Stomach (tissue), 9 donors: ENCODE data around the gene ELF1. TPM values are rescaled to one million over a fixed set of nuclear protein-coding genes. Genes with fewer than 3 reads are reported as not detected.
"Not testable (repeated sequence)": the region's sequence is repeated elsewhere in the genome, so short reads cannot be mapped to it uniquely, and the experiment has no call there.

Experiments used
- DNase-seq, 2 donors: peaks; one replicate each; pipeline versions ENCODE4 v3.0.0 to v3.0.0-alpha.2; 2013 to 2019
- H3K27ac ChIP-seq, 5 donors: fragments of 200-600 bp in 4 of 5; sonication (generic) in 4 of 5; one replicate each; pipeline ENCODE4 v1.5.1; 2013 to 2019; ENCODE audit warnings: mild to moderate bottlenecking in 1 of 5, moderate library complexity in 1 of 5
- H3K27me3 ChIP-seq, 3 donors: fragments of 200-600 bp; sonication (generic); one replicate each; pipeline ENCODE4 v1.5.1; 2017 to 2019; ENCODE audit warnings: mixed run types in 1 of 3
- H3K36me3 ChIP-seq, 4 donors: fragments of 200-600 bp; sonication (generic); 1 replicate in 3 of 4; 2 replicates in 1 of 4; pipeline ENCODE4 v1.5.1; 2016 to 2019
- H3K4me1 ChIP-seq, 4 donors: fragments of 200-600 bp; sonication (generic); one replicate each; pipeline ENCODE4 v1.5.1; 2016 to 2019
- H3K4me3 ChIP-seq, 4 donors: fragments of 200-600 bp; sonication (generic) in 3 of 4; one replicate each; pipeline ENCODE4 v1.5.1; 2016 to 2019; ENCODE audit warnings: mild to moderate bottlenecking in 1 of 4
- H3K9me3 ChIP-seq, 4 donors: fragments of 200-600 bp; sonication (generic); one replicate each; pipeline ENCODE4 v1.5.1; 2016 to 2019
- EP300 ChIP-seq: sonication (generic); formaldehyde crosslinking; IDR thresholded peaks from one replicate; pipeline ENCODE4 v1.6.1; 2017; ENCODE audit warnings: antibody characterized with exemption
- POLR2A ChIP-seq, 4 donors: fragments of 450-650 bp; IDR thresholded peaks; one replicate each; pipeline ENCODE4 v1.6.1; 2016; ENCODE audit warnings: antibody characterized with exemption in 4 of 4, control low read depth in 2 of 4, mild to moderate bottlenecking in 1 of 4, moderate library complexity in 1 of 4
- POLR2AphosphoS5 ChIP-seq, 3 donors: sonication (generic); formaldehyde crosslinking; IDR thresholded peaks; one replicate each; pipeline ENCODE4 v1.6.1; 2016; ENCODE audit warnings: antibody characterized with exemption in 3 of 3
- WGBS, 5 donors: extraction: QIAGEN DNeasy Blood & Tissue Kit in 3 of 5; methylation state at CpG; one replicate each; pipeline versions ENCODE4 v1.1.5 to v1.1.7; 2013 to 2018; 5-methylcytosine and 5-hydroxymethylcytosine counted together
- intact Hi-C: fragments of 100-400 bp; cut with DNase I; formaldehyde crosslinking; loops from one replicate; pipeline ENCODE4 v1.15.1; 2023; ENCODE audit warnings: low total_unique reads
- polyA plus RNA-seq, 3 donors: library from polyadenylated mRNA; stranded (reverse); fragments of 200-250 nt; gene quantifications; one replicate each; pipeline ENCODE4 v1.2.3, GENCODE V29; 2013
- total RNA-seq, 5 donors: library from RNA; depleted of rRNA; stranded (reverse); fragments of >200 nt; gene quantifications; one replicate each; pipeline versions ENCODE4 v1.1.0 to v1.2.3, GENCODE V29; 2014 to 2016
- TF ChIP-seq, protein P1 (sequence below), 7 experiments: fragments of 450-650 bp in 4 of 7; fragments of 200-600 bp in 3 of 7; sonication (generic) in 3 of 7; IDR thresholded peaks; one replicate each; pipeline ENCODE4 v1.5.1; 2016 to 2019; ENCODE audit warnings: antibody characterized with exemption in 7 of 7, control low read depth in 2 of 7, mild to moderate bottlenecking in 1 of 7
- donor health status: healthy with polysubstance abuse.
- donor health status: Bipolar disorder and iron deficiency.
- donor health status: healthy.

Gene ELF1
- total and polyA plus RNA-seq, 8 donors = 10.9 to 113 (median 36.2) TPM

GRCh38 chr13:41048640-41049039 lies 29.5 kb upstream of the ELF1 start:
- 96 to 99% (median 97%) methylated on average over 5 of the region's 5 CpGs for WGBS, 5 donors
- Histone ChIP-seq H3K36me3 (peaks cover 0 to 8% (median 6%) of the 10 kb centered on the region in 4 donors), H3K4me3 (no peak overlapping the region), H3K4me1 (peaks cover 10 to 49% (median 31%) of the 10 kb centered on the region in 4 donors), H3K27ac (no peak overlapping the region), H3K27me3 (no peaks in the 10 kb centered on the region), H3K9me3 (peaks cover 0 to 8% (median 0%) of the 10 kb centered on the region in 4 donors)
- intact Hi-C loops = no loop called here
- TF ChIP-seq POLR2A (IDR thresholded peaks at IDR 0.05) (no peak), POLR2AphosphoS5 (IDR thresholded peaks at IDR 0.05) (no peak), EP300 (no peak)
- TF ChIP-seq, protein P1, sequence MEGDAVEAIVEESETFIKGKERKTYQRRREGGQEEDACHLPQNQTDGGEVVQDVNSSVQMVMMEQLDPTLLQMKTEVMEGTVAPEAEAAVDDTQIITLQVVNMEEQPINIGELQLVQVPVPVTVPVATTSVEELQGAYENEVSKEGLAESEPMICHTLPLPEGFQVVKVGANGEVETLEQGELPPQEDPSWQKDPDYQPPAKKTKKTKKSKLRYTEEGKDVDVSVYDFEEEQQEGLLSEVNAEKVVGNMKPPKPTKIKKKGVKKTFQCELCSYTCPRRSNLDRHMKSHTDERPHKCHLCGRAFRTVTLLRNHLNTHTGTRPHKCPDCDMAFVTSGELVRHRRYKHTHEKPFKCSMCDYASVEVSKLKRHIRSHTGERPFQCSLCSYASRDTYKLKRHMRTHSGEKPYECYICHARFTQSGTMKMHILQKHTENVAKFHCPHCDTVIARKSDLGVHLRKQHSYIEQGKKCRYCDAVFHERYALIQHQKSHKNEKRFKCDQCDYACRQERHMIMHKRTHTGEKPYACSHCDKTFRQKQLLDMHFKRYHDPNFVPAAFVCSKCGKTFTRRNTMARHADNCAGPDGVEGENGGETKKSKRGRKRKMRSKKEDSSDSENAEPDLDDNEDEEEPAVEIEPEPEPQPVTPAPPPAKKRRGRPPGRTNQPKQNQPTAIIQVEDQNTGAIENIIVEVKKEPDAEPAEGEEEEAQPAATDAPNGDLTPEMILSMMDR (IDR thresholded peaks at IDR 0.05) = no peak
- DNase-seq = no peak

DNA sequence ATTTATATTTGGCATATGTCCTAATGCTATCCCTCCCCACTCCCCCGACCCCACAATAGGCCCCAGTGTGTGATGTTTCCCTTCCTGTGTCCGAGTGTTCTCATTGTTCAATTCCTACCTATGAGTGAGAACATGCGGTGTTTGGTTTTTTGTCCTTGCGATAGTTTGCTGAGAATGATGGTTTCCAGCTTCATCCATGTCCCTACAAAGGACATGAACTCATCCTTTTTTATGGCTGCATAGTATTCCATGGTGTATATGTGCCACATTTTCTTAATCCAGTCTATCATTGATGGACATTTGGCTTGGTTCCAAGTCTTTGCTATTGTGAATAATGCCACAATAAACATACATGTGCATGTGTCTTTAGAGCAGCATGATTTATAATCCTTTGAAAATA lies 23.3 kb upstream of the ELF1 start:
- intact Hi-C loops, H3K27me3 ChIP-seq, H3K9me3 ChIP-seq, H3K27ac ChIP-seq, H3K4me3 ChIP-seq, DNase-seq, H3K36me3 ChIP-seq: not testable (repeated sequence)
- peaks cover 0 to 29% (median 13%) of the 10 kb centered on the region in 4 donors for H3K4me1 ChIP-seq
- 94 to 100% (median 95%) methylated on average over 3 to 4 of the region's 4 CpGs for WGBS, 5 donors

- intact Hi-C loops = no loop called here
- 71 to 78% (median 75%) methylated on average over 9 of the region's 9 CpGs for WGBS, 5 donors
- Histone ChIP-seq H3K4me3 (no peak overlapping the region), H3K27me3 (no peaks in the 10 kb centered on the region), H3K9me3 (no peaks in the 10 kb centered on the region), H3K4me1 (peaks cover 0 to 29% (median 13%) of the 10 kb centered on the region in 4 donors), H3K27ac (no peak overlapping the region), H3K36me3 (no peaks in the 10 kb centered on the region)
- TF ChIP-seq POLR2AphosphoS5 (IDR thresholded peaks at IDR 0.05) (no peak), EP300 (no peak), POLR2A (IDR thresholded peaks at IDR 0.05) (no peak)
- TF ChIP-seq, protein P1 (IDR thresholded peaks at IDR 0.05) = no peak
- DNase-seq = no peak
Measured at GRCh38 chr13:41040584-41041334, 21.6 kb upstream of the ELF1 start.

DNA sequence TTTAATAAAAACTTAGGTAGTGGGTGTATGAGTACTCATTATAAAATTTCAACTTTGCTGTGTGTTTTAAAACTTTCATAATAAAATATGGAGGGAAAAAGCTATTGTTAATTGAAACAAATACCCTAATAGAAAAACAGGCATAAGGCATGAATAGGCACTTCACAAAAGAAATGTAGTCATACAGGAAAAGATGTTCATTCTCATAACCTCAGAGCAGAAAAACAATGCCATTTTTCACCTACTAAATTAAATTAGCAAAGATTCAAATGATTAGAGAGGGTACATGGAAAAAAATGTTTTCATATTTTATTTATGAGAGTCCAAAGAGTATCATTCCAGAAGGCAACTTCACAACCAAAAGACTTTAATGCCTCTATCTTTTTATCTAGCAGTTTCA lies 20.6 kb upstream of the ELF1 start:
- Histone ChIP-seq H3K27me3 (no peaks in the 10 kb centered on the region), H3K27ac (no peak overlapping the region), H3K9me3 (no peaks in the 10 kb centered on the region), H3K4me3 (no peak overlapping the region), H3K36me3 (no peaks in the 10 kb centered on the region), H3K4me1 (peaks cover 6 to 39% (median 16%) of the 10 kb centered on the region in 4 donors)
- no peak for DNase-seq
- TF ChIP-seq POLR2A (IDR thresholded peaks at IDR 0.05) (no peak), EP300 (no peak)
- intact Hi-C loops = no loop called here

GRCh38 chr13:41036557-41036956 lies 17.4 kb upstream of the ELF1 start:
- H3K27ac ChIP-seq, H3K27me3 ChIP-seq, H3K9me3 ChIP-seq, H3K4me3 ChIP-seq, intact Hi-C loops, DNase-seq, H3K36me3 ChIP-seq: not testable (repeated sequence)
- 90 to 97% (median 95%) methylated on average over 5 of the region's 5 CpGs for WGBS, 5 donors
- peaks cover 6 to 57% (median 20%) of the 10 kb centered on the region in 4 donors for H3K4me1 ChIP-seq

GRCh38 chr13:41034881-41035280 lies 15.8 kb upstream of the ELF1 start:
- no peaks in the 10 kb centered on the region for H3K9me3 ChIP-seq
- H3K36me3 ChIP-seq = no peaks in the 10 kb centered on the region
- no peaks in the 10 kb centered on the region for H3K27me3 ChIP-seq
- TF ChIP-seq, protein P1 (IDR thresholded peaks at IDR 0.05) = no peak
- TF ChIP-seq POLR2A (IDR thresholded peaks at IDR 0.05) = no peak
- TF ChIP-seq POLR2AphosphoS5 (IDR thresholded peaks at IDR 0.05) = no peak
- no peak for TF ChIP-seq EP300
- H3K4me1 ChIP-seq = peaks cover 6 to 44% (median 20%) of the 10 kb centered on the region in 4 donors
- no peak overlapping the region for H3K4me3 ChIP-seq
- intact Hi-C loops = no loop called here
- 68 to 74% (median 74%) methylated on average over 5 of the region's 5 CpGs for WGBS, 5 donors
- no peak overlapping the region for H3K27ac ChIP-seq
- DNase-seq = no peak
